NK-92 (cell line): Measurements from ENCODE around the gene PAPPA.

Experiments
- DNase-seq: peaks from one replicate; lab custom pipeline; 2025; ENCODE audit not compliant: unreplicated experiment; lab: John Stamatoyannopoulos, UW

The PAPPA gene

DNA sequence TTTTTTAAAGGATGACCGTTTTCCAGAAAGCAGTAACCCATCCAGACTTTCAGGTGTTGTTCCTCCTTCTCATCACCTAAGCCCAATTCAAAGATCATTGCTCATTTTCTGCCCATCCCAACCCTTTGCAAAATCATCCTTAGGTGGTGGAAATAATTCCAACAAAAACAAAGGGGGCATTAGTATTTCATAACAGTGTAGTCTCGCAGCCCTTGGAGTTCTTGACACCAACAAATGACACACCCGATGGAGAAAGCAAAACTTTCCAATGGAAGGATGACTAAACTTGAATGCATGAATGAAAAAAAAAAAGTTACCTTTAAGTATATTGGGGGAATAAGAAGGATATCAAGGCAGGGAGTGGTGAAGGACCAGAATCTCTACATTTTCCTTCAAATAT is 117.0 kb downstream of the PAPPA start:
- no peak for DNase-seq

DNA sequence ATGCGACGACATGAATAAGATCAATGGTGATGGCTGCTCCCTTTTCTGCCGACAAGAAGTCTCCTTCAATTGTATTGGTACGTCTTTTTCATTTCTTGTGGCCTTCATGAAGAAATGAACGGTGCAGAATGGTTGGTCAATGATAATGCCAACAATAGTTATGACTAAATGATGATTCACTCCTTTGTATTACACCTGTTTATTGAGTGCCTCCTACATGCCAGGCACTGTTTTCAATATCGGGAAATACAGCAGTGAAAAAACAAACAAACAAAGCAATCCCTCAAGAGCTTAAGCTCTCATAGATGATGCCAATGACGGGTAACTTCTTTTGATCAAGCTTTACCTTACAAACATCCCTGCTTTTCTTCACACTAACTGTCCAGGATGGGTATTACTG is 117.7 kb downstream of the PAPPA start:
- no peak for DNase-seq

DNA sequence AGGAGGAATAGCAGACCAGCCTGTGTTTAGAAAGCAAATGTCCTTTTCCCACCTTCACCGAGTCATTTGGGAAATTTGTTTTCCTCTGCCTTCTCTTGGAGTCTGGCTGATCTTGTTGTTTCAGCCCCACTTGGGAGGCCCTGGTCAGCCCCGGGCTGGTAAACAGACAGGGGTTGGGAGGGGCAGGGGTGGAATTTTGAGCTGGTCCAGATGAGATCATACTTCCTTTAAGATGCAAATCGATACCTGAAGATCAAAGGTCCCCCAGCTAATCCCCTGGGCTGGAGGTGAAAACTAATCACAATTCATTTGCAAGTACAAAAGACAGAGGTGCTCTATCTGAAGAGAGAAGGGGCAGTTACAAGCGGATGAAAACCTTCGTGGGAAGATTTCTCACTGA is 118.4 kb downstream of the PAPPA start:
- DNase-seq = no peak

DNA sequence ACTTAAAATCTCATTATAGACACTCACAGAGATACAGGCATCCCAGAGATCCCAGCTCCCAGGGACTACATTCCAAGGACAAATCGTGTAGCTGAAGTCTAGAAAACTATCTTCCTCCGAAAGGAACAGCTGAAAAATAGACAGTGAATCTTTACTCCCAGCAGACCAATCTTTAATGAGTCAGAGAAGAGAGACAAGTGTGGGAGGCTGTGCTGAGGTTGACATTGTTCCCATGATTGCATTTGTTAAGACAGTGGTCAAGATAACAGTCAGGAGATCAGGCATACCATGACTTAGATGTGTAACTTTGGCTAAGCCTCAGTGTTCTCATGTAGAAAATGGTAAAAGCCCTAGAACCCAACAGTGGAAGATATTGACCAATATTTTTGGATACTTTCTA is 120.7 kb downstream of the PAPPA start:
- DNase-seq = no peak

DNA sequence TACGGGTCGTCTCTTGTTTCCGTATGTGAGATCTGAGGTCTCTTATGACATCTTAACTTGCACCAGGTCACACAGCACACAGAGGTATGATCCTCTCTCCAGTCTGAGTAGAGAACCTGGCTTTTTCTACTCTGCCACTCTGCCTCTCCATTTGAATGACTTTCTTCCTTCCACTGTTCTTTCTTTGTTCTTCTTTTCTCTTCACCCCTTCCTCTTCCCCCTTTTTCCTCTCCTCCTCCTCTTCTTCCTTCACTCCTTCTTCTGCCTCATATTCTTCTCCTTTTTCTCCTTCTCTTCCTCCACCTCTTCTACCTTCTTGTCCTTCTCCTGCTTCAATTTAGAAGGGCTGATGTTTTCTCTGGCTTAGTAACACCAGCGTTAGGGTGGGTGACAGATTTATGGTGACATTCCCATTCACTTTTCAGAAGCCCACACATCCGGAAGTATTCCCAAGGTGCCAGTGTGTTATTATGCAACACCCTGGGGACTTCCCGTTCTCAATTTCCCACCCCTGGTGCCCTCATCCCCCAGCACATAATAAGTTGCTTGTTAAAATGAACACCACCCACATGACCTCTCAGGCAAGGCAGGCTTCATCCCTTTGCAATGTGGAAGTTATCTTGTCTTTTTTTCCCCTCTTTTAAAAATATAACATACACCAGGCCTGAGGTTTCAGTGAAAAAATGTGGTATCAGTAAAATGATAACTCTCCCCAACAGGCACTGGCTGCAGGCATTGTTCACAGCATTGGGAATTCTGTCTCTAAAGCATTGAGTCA is 122.0 kb downstream of the PAPPA start:
- no peak for DNase-seq

DNA sequence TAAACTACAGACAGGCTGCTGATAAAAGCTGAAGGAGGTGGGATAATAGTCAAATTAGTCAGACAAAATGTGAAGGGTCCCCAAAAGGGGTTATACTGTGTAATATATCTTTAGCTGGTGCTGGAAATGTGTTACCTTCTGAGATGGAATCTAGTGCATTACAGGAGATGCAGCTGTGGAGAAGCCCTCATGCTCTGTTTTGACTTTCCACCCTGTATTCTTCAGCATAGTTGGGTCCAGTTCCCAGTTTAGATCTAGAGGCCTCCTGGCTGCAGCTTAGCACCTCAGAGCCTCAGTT is 122.6 kb downstream of the PAPPA start:
- no peak for DNase-seq

DNA sequence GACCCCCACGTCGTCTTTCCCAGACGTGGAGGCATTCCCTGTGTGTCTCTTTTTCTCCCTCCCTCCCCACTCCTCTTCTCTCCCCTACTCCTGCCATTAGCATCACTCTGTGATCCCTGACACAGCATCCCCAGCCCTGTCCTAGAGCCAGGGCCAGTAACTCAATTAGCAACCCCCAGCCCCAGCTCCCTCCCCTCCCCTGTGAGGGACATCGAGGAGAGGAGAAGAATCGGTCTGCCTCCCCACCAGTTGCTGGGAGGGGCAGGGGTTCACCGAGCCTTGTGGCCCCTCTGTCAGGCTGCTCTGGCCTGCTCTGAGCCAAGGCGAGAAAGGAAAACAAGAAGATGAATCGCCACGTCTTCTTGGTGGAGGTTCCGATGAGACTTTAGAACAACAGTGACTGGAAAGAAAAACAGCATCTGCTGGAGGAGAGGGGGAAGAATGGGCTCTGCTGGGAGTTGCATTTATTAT is 123.1 kb downstream of the PAPPA start:
- no peak for DNase-seq

DNA sequence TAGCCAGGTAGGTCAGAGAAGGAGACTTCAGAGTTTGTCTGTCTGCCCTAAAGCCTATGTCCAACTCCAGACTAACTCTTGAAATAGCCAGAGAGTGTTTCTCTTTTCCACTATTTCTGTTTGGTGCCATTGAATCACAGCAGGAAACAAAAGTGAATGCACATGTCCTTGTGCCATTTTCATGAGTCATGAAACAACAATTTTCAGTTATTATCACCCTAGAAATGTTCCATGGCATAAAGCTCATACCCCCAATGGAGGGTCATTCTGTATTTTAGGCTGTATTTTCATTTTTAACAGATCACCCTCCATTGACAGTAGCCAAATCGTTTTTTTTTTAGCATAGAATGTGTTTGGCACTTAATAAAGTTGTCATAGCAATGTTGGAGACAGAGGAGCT is 124.7 kb downstream of the PAPPA start:
- no peak for DNase-seq

DNA sequence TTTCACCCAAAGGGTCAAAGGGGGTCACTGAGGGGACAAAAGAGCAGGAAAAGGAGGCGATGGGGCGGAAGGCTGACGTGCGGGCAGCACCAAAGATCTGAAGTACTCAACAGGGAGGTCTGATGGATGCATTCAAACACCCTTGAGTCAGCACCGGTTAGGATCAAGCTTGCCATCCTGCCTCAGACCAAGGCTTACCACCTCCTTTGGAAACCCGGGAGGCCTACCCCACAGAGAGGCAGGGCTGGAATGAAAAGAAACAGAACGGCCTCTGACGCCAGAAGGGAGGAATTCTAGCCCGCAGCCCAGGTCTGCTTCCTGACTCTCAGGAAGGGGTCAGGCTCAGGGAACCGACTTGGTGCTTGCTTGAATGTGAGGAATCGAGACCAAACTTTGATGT is 125.6 kb downstream of the PAPPA start:
- no peak for DNase-seq

DNA sequence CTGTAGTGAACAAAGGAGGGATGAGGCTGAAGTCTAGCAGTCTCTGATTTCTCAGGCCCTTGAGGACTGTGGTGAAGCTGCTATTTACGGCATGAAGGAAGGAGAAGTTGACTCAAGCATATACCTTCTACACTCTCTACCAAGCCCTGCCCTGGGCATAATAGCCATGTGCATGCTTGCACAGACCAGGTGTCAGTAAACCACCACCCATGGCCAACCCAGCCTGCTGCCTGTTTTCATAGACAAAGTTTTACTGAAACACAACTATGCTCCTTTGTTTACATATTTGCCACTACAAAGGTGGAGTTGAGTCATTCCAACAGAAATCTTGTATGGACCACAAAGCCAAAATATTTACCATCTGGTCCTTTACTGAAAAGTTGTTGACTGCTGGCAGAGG is 126.9 kb downstream of the PAPPA start:
- DNase-seq = no peak

DNA sequence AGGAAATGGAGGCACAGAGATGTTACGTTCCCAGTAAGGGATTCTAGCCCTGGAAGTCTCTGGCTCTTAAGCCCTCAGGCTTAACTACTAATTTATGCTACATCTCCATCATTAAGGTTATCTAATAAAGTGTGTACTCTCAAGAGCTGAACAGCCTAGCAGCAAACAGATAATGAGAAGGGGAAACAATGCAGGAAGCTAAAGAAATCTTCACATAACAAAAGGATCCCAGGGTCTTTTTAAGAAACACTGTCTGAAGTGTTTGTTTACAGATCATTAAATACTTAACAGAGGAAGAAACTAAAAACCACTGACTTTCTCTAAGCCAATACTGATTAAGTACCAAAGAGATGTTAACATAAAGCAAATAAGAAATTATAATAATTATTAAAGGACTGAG is 129.0 kb downstream of the PAPPA start:
- no peak for DNase-seq

DNA sequence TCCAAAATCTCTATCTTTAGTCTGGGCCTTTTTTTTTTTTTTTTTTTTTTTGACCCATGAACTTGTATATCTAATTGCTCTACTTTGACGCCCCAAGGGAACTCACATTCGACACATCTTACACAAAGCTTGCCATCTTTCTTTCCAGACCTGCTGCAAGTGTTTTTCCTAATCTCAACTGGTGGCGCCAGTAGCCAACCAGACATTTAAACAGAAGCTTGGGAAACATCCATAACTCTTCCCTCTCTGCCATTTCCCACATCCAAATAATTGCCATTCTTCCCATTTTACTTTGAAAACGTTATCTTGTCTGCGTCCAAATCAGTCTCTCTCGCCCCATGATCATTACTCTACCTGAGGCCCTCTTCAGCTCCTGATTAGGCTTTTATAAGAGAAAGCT is 130.9 kb downstream of the PAPPA start:
- no peak for DNase-seq

DNA sequence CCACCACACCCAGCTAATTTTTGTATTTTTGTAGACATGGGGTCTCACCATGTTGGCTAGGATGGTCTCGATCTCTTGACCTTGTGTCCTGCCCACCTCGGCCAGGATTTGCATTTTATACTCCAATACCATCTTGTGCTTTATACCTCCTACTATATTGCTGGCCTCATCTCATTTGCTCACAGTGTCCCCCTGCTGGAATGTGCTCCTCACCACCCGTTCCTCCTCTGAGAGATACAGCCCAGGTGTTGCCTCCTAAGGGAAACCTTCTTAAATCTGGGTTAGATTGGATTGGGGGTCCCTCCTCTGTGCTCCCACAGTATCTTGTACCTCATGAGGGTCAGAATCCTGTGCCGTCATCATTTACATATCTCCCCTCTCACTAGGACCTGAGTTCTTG is 131.7 kb downstream of the PAPPA start:
- no peak for DNase-seq

DNA sequence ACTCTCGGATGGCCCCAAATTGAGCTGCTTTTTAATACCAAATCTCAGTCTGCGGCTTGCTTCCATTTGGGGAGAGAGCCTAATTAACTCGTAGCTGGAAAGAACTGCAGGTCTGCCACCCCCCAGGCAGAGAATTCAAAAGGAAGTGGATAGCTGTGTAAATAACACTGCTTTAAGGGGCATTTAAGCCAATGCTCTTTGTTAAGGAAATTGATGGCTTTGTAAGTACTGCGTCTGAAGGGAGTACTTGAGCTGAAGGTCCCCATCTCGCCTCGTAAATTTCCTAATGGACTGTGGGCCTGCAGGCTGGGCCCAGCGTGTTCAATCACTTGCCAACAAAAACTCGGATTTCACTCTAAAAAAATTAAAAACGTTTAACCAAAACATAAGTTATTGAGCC is 132.7 kb downstream of the PAPPA start:
- no peak for DNase-seq

DNA sequence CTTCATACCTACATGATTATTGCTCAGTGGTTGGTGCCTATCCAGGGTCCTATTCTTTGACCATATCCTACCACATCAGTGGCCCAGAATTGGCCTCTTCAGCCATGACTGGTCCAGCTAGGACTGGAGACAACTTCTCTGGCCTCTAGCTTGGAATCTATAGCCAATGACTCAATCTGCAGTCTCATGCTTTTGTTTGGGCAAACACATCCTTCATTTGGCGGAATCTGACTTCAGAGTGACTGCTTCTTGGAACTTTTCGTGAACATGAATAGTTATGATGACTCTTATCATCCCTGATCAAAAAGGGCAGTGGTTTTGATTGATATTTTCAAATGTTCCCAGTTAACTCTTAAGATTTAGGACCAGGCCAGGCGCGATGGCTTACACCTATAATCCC is 134.1 kb downstream of the PAPPA start:
- no peak for DNase-seq

DNA sequence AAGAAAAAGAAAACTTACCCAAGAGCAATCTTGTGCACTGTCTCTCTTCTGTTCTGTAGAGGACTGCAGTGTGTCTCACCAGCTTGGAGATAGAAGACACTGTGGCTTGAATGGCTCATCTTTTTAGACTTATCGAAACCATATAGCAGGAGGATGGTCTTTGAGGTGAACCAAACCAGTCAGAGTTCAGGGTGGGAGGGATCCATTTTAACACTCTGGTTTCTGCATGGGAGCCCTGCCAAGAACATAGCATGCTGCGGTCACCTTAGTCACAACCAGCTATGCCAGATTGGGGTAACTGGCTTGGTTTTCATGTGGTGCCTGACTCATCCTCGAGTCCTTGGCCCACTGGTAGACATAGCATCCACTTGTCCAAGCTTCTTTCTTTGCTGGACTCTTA is 135.1 kb downstream of the PAPPA start:
- no peak for DNase-seq

DNA sequence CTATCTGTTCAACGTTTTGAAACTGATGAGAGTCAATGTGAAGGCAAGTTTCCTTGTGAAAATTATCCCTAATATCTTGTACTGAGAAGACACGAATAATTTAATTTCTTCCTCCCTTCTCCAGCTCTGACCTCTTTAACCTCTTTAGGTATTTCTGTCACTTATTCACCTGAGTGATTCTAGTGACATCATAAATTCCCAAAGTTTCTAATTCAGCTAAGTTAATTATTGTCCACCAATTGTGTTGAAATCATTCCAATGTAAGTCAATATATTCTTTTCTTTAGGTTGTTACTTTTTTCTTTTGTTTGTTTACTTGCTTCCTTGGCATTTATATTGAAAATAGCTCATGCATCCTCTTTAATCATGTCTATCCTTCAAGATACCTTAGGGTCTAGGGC is 143.8 kb downstream of the PAPPA start:
- no peak for DNase-seq

DNA sequence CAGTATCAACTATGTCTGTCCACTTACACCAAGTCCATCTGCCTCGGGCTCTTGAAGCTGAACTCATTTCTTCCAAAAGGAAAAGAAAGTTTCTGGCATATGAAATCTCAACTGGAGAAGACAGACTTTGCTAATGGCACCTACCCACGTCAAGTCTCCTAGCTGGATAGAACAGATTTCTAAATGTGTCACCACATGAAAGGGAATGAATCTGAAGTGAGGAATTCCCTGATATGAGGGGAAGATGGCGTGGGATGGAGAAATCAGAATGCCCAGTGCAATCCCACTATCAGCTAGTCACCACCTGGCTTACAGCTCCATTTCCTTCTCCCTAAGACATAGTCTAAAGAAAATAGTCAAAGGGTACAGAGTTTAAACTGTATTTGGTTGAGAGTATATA is 144.7 kb downstream of the PAPPA start:
- DNase-seq = no peak

DNA sequence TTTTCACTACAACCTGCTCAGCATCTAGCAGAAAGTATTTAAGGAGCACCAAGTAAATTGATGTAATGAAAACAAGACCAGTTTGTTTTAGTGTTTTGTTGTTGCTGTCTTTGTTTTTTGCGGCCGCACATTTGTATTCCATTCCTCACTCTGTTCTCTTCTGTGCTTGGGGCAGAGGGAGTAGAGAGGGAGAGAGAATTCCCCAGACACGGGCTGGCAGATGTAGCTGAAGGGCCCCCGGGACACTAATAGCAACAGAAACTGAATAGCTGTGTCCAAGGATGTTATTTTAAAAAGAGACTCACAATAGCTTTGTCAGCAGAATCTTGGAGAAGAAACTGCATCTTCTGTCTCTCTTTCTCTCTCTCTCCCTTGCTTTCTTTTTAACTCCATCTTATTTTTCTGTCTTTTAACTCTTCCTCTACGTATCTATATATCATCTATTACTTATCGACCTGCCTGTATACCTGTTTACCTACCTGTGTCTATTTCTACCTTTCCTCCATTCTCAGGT is 145.3 kb downstream of the PAPPA start:
- no peak for DNase-seq

DNA sequence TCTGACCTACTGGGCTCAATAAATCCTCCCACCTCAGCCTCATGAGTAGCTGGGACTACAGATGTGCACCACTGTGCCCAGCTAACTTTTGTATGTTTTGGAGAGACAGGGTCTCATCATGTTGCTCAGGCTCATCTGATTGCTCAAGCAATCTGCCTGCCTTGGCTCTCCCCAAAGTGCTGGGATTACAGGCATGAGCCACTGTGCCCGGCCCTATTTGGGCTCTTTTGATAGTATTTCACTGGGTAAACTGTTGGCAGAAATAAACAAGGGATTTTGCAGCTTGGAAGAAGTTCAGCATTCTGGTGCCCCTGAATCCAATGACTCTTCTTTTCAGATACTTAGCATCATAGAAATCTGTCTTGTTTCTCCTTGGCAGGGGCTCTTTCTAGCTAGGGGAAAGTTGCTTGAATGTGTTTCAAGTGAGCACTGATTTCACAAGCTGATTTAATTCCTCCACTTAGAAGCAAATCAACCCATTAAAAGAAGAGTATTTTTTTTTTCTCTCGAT is 146.8 kb downstream of the PAPPA start:
- no peak for DNase-seq

DNA sequence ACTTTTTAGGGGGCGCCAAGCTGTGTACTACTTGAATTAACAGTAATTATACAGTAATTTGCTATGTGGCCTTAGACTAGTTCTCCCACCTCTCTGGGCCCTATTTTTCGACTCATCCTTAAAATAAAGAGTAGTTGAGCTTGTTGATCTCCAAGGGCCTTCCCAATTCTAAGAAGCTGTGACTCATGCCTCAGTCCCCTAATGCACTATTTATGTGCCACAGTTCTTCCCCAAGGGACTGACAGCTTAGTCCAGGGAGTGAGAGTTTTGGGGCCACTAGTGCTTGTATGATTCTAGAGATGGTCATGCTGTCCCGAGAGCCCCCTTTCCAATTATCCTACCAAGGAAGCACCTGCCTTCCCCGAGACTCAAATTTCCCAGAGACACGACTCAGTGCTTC is 149.7 kb downstream of the PAPPA start:
- DNase-seq = no peak

DNA sequence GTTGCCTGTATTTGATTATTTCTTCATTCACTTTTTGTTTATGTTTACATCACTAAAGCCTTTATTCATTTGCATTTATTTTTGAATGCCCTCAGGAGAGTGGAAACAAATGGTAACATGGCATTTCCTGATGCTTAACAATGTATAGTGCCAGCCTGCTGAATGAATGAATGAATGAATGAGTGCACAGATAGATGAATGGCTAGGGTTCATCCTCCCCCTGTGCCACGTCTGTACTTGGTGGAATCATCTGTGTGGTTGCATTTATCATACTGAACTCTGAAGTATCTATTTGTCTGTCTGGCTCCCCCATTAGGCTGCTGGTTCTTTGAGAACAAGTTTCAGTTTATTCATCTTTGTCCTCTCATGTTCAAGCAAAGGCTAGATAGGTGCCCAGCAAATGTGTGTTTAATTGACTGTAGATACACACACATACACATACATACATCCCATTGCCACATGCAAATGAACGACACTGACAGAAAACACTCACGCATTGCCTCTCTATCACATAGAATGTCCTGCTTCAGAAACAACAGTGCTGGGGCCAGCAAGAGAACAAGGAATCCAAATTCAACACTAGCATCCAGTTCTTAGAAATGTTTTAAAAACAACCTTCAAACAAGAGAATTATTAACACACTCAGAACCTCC is 150.4 kb downstream of the PAPPA start:
- DNase-seq = no peak

DNA sequence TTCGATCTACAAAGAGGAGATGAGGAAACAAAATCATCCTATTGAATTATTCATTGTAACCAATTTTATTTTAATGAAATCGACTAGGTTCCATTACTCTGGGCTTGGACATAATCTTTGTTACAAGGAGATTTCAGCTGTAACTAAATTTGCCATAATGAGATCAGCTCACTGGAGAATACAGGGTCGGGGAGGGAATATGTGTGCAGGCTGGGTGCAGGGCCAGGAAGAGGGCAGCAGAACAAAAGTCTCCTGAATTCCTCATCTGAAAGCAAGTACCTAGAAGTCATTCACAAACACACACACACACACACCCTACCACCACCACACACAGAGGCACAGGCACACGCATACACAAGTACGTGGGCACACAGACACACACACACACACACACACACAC is 151.2 kb downstream of the PAPPA start:
- DNase-seq = no peak
